ENCODE results near the gene CEP295NL.
"Not testable (repeated sequence)": the region's sequence is repeated elsewhere in the genome, so short reads cannot be mapped to it uniquely, and the experiment has no call there.

CEP295NL gene

DNA sequence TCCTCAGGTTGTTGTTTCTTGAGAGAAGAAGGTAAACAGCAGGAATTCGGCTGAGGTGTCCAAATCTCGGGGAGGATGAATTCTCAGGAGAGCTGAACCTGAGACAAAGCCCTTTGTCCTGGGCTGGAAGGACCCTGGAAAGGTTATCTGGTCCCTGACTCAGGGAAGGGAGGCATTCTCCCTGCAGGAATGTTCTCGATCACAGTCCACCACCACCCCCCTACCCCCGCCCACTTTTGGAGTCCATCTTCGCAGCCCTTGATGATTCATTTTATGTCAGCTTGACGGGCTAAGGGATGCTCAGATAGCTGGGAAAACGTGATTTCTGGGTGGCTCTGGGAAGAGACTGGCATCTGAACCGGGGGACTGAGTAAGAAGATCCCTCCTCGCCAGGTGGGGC, 1.4 kb upstream of the CEP295NL start:
- no peak for DNase-seq

GRCh38 chr17:78902231-78902630, 770 bp downstream of the CEP295NL start:
- DNase-seq, result not testable (repeated sequence)

GRCh38 chr17:78901806-78902205, 1.2 kb downstream of the CEP295NL start:
- DNase-seq, result no peak

DNA sequence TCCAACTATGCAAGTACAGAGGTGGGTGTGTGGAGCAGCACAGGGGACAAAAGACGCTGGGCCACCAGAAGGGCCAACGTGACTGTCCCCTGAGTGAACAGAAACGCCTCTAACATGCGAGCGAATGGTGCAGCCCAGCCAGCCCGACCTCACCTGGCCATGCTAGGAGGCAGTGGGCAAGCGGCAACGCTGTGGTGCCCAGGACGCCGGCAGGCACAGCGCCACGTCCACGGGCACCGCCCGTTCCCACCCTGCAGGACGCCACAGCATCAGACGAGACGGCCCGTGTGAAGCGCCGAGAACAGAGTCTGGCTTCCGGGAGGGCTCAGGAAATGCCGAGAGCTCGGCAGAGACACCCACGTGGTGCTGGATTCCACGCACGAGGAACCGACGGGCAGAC, 2.2 kb downstream of the CEP295NL start:
- no peak for DNase-seq

- no peak for DNase-seq
Measured at GRCh38 chr17:78899361-78900260, 3.4 kb downstream of the CEP295NL start.

- no peak for DNase-seq
Measured at GRCh38 chr17:78898947-78899346, 4.1 kb downstream of the CEP295NL start.

DNA sequence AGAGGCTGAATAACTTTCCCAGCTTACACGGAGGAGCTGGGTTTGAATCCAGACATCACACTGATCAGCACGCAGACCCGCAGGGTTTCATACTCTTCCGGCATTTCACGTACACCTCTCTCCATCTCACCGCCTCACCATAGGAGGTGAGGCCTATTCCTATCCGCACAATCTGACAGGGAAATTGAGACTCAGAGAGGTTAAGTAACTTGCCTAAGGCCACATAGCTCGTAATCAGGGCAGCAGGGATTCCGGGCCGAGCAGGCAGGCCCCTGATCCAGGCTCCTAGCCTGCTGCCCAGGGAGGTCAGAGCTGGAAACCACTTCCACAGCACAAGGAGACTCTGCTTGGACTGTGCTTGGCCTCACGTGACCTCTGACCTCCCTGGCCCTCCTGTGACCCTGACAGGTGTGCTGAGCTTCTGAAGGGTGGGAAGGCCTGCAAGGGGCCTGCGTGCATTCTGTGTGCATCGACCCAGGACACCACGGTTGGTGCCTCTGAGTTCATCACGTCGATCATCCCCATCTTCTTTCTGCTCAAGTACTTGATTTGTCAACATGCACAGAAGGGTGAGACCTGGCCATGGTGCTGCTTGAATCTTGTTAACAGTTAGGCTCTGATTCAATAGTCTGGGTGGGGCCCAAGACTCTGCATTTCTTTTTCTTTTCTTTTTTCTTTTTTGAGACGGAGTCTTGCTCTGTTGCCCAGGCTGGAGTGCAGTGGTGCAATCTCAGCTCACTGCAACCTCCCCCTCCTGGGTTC, 4.7 kb downstream of the CEP295NL start:
- DNase-seq, result no peak

DNA sequence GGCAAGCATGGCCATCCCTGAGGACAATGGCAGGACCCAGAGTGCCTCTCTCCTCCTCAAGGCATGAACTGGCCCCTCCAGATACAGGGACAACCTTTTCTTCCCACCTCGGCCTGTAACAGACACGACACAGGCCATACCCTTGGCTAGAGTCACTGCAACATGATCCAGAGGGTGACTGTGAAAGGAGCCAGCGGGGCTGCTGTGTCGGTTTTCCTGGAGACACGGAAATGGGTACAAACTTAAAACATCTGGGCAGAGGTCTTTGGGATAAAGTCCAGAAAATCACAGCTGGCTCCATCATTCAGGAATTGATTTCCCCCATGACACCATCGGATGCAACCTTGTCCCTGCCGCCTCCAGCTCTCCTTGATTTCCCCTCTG, 5.3 kb downstream of the CEP295NL start:
- DNase-seq, result no peak

DNA sequence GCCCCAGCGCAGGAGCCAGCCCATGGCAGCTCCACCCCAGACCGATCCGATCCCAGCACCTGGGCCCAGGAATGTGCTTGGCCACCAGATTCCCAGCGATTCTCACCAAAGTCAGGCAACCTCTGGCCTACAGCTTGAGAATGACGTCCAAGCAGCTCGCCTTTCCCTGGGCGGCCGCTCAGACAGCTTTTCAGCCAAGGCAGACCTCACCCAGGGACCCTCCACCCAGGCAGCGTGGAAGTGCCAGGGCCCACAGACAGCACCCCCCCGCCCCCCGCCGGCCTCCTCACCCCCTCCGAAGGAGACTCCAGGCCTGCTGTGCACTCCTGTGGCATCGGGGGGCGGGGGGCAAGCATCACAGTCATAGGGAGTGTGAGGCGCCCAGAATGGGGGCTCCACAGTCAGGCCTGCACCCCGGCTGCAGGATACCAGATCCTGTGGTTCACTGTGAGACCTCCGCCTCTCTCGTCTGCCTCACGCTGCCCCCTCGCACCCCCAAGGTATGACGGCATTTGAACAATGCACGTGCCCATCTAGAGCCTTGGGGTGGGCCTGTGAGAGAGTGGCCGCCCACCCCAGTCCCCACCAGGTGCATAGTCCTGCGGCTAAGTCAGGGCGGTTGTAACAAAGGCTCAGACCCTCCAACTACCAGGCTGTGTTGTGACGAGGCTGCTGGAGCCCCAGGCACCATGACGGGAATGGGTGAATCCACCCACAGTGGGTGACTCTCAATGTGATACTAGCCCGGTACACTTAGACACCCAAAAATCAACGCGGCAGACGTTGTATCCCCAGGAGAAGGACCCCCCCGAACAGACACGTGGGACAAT, 6.0 kb downstream of the CEP295NL start:
- DNase-seq, result no peak

DNA sequence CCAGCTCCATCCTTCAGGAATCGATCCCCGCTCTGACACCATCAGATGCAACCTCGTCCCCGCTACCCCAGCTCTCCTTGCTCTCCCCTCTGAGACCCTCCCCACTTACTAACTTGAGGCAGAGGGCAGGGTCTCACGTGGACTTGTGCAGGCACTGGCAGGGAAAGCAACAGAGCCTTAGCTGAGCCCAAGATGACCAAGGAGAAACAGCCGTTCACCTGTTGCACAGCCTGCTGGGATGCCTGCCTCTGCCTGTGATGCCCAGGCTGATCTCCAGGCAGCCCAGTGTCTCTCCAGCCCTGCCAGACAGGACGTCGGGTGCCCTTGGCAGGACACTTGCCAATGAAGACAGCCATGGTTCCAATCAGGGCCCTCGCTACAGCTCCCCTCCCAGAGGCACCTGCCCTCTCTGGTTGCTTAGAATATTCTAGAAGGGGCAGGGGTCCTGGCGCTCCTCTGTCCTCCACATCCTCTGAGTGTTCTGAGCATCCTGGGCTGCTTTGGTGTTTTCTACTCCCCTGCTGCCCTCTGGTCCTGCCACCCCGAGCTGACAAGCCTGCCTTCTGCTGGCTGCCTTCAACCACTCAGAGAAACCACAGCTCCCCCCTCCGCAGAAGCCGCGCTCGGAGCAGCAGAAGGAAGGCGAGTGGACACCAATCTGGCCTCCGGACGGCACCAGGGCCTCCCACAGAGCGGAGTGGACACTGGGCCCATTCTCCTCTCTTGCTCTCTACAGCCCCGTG, 6.7 kb downstream of the CEP295NL start:
- DNase-seq, result no peak

DNA sequence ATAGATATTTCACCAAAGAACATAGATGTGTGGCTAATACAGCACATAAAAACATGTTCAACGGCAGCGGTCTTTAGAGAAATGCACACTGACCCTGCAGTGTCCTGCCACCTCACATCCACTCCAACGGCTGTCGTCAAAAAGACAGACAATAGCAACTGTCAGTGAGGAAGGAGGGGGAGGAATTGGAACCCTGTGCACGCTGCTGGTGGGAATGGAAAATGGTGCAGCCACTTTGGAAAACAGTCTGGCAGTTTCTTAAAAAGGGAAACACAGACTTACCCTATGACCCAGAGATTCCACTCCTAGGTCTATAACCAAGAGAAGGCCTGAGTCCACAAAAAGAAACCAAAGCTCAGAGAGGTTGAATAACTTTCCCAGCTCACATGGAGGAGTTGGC, 7.7 kb downstream of the CEP295NL start:
- DNase-seq, result no peak

GRCh38 chr17:78893684-78894083, 9.3 kb downstream of the CEP295NL start:
- no peak for DNase-seq

GRCh38 chr17:78892936-78893379, 10.0 kb downstream of the CEP295NL start:
- no peak for DNase-seq

- DNase-seq, result no peak
Measured at GRCh38 chr17:78892520-78892919, 10.5 kb downstream of the CEP295NL start.

- DNase-seq, result no peak
Measured at GRCh38 chr17:78892062-78892456, 10.9 kb downstream of the CEP295NL start.

GRCh38 chr17:78891406-78892061, 11.5 kb downstream of the CEP295NL start:
- DNase-seq, result no peak

- DNase-seq, result no peak
Measured at GRCh38 chr17:78890498-78890897, 12.5 kb downstream of the CEP295NL start.

DNA sequence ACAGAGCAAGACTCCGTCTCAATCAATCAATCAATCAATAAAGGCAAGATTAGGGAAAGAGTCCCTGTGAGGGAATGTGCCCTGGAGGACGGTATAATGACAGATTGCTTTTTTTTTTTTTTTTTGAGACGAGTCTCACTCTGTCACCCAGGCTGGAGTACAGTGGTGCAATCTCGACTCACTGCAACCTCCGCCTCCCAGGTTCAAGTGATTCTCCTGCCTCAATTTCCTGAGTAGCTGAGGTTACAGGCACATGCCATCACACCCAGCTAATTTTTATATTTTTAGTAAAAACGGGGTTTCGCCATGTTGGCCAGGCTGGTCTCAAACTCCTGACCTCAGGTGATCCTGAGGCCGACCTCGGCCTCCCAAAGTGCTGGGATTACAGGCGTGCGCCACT, 12.9 kb downstream of the CEP295NL start:
- DNase-seq, result not testable (repeated sequence)

GRCh38 chr17:78889531-78889930, 13.5 kb downstream of the CEP295NL start:
- no peak for DNase-seq

- no peak for DNase-seq
Measured at GRCh38 chr17:78888941-78889518, 14.0 kb downstream of the CEP295NL start.

GRCh38 chr17:78886954-78887353, 16.0 kb downstream of the CEP295NL start:
- DNase-seq, result no peak
